Activated T-cell treated with anti-CD3 and anti-CD28 coated beads, Interleukin-2, amount 50 U/mL, for 1 hour (primary cell): ENCODE measurements around the gene LHFPL2.

ENCODE experiments used
- DNase-seq: peaks from one replicate; pipeline ENCODE4 v3.0.0-alpha.2; 2020

The LHFPL2 gene

DNA sequence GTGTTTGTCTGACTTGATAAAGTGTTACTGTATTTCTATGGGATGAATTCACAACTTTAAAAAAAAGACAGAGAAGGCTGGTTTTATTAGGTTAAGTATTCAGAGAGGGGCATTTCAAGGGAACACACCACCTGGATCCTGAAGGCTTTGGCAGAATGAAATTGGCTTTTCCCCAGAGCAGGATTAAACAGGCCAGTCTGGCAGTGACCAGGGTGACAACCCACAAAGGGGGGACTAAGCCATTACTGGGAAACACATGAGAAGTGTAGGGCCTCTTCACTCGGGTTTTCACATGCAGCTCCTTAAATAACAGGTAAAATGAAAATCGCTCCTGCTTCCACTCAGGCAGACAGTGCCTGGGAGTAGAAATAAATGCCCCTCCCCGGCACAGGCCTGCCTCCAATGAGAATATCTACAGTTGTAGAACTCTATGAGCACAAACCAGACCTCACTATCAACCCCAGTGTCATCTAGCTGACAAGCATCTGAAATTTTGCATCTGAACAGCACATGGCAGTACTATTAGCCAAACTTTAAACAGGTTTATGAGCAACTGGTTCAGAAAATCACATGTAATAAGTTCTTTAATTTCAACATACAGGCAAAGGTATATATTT lies 85.8 kb downstream of the LHFPL2 start:
- DNase-seq = no peak

GRCh38 chr5:78562001-78562400 lies 86.6 kb downstream of the LHFPL2 start:
- DNase-seq = no peak

- DNase-seq = no peak
These were observed 87.3 kb downstream of the LHFPL2 start for GRCh38 chr5:78561261-78561660.

- no peak for DNase-seq
These were observed 88.3 kb downstream of the LHFPL2 start for GRCh38 chr5:78560000-78560855.

DNA sequence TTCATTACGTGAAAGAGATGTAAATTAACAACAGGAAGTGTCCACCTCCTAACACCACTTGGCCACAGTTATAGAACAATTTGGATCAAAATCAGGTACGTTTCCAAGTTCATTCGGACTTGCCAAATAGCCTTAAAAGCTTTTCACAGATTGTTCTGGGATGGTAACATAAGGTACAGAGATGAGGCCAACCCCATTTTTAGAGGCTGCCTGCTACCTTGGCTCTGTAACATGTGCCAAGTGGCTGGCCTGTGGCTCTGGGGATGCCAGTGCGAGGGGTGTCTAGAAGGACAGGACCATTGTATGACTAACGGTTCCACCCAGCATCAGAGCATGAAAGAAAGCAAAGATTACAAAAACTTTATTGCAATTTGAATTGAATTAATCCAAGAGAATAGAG lies 91.0 kb downstream of the LHFPL2 start:
- no peak for DNase-seq

- DNase-seq = no peak
These were observed 92.7 kb downstream of the LHFPL2 start for GRCh38 chr5:78555870-78556269.

GRCh38 chr5:78554670-78555069 lies 93.9 kb downstream of the LHFPL2 start:
- DNase-seq = no peak

DNA sequence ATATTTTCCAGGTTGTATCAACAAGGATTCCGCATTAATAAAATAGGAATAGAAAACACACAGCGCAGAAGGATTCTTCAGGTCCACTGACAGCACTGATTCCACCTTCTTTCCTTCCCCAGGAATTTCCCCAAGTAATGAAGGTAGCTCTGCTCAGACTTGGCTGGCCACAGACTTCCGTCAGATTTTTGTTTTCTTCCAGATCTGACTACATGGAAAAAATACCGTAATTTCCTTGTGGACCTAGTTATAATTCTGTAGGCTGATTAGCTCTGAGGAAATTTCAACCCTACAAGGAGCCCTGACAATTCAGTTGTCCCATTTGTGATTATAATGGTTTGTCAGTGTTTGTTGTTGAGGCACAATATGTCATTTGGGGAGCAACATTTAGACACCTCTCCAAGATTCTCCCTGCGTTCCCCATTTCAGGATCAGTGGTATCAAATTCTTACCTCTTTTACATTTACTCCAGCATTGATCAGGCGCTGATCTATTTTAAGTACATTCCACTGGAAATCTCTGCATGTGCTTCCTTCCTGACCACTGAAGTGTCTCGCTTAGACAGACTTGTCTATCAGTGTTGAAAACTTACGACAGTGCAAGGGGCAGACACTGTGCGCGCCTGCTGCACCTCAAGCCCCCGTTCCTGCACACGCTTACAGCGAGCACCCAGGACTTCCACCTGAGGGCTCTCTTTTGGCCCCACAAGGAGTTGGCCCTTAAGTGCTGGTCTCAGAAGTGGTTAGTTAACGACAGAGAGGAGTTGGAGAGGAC lies 94.8 kb downstream of the LHFPL2 start:
- DNase-seq = no peak

DNA sequence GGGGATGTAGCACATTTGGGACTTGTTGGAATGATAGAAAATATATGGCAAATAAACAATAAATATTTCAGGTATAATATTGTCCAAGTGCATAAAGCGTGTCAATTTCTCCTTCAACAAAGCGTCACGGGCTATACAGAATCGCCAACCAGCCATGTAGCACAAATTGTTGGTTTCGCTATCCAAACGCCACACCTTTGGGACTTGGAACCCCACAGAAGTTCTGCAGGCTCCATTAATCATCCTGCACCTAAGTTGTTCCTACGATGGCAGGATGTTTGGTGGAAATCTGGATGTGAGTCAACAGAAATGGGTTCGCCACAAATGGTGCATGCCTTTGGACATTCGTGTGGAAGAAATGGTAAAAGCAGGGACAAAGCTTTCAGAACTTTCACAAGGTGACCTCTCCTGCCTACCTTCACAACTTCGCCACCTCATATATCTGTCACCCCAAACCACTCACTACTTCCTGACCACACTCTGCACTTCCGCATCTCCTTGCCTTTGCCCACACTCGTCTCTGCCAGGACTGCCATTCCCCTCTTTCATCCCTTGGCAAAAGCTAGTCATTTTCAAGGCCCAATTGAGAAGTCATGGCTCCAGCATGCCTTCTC lies 95.7 kb downstream of the LHFPL2 start:
- no peak for DNase-seq

GRCh38 chr5:78550891-78551290 lies 97.7 kb downstream of the LHFPL2 start:
- no peak for DNase-seq

GRCh38 chr5:78549043-78549442 lies 99.5 kb downstream of the LHFPL2 start:
- DNase-seq = no peak

DNA sequence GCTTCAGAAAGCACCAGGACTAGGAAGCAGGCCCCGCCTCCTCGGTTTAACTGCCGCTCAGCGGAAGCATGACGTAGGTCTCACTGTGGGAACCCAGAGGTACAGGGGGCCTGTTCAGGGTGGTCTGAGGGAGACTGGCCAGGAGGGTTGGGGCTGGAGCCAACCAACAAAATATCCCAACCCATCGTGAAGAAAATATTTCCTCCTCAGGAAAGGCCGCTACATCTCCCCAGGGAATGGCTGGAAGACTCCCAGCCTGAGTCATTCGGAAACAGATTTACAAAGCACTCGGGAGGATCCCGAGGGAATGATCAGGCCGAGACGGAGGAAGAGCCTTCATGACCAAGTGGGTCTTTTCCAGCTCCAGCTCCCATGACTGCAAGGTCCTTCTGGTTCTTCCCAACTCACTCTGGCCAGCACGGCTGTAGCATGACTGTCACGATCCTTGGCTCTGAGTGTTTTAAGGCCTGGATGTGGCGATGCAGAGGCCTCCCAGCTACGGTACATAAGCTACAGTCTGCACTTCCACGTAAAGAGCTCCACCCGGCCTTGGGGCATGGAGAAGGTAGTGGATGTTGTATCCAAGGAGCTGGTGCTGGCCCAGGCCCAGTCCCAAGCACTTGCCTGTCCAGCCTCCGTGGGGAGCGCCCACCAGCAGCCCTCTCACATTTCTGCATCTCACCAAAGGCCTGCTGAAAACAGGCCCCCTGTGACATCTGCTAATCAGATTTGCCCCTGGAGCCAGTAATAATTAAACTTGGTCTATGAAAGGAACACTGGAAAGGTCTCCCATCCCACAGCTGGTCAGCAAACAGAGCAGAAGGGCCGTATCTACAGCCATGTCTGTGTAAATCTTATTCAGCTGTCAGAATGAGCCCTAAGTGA lies 100.6 kb downstream of the LHFPL2 start:
- DNase-seq = no peak

- no peak for DNase-seq
These were observed 101.4 kb downstream of the LHFPL2 start for GRCh38 chr5:78547183-78547582.

- DNase-seq = no peak
These were observed 102.1 kb downstream of the LHFPL2 start for GRCh38 chr5:78546276-78546996.

GRCh38 chr5:78545406-78545805 lies 103.2 kb downstream of the LHFPL2 start:
- no peak for DNase-seq

- no peak for DNase-seq
These were observed 103.9 kb downstream of the LHFPL2 start for GRCh38 chr5:78544561-78545201.

DNA sequence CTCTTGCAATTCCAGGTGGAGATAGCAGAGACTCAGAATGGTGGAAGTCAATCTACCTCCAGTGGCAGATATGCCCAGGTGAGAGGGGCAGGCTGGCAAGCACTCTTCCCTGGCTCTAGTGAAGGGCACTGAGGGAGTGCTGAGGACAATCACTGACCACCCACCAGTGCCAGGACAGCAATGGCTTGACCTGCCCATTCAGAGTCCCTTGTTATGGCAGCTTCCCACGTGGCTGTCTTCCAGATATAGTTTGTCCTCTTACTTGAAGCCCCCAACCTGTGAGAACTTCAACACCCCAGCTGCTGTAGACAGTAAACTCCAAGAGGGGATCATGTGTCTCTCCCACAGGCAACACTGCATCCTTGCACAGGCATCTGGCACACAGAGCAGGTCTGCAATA lies 104.7 kb downstream of the LHFPL2 start:
- DNase-seq = no peak

DNA sequence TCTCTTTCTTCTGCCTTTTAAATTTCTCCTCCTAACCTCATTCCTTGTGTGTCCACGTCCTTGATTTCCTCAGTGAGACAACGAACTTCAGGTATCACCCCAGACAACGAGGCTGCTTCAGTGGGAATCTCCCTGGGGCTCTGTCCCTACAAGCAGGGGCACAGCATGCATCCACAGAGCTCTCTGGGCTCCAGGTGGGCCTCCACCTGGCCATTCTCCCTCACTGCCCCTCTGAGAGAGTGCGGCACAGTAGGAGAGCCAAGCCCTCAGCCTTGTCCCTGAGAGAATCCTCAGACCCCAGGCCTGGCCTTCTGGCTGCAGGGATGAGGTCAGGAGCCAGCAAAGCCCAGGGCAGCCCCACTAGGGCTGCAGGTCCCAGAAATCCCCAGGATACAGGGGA lies 105.3 kb downstream of the LHFPL2 start:
- no peak for DNase-seq

GRCh38 chr5:78542321-78542840 lies 106.2 kb downstream of the LHFPL2 start:
- no peak for DNase-seq

GRCh38 chr5:78541086-78541654 lies 107.4 kb downstream of the LHFPL2 start:
- DNase-seq = no peak
